Naive B cell (primary cell): ENCODE data around the gene FLT1. TPM values are rescaled to one million over a fixed set of nuclear protein-coding genes. Genes with fewer than 3 reads are reported as not detected.

Experiments used
- ATAC-seq, 2 donors: fragments of 150-1000 bp; cut with Tn5 transposase; 2 replicates each; pipeline ENCODE4 v1.10.0; 2021; ENCODE audit warnings: low read depth in 2 of 2, mild to moderate bottlenecking in 2 of 2, moderate library complexity in 2 of 2
- DNase-seq: peaks from one replicate; pipeline ENCODE4 v3.0.0; 2022
- H3K27ac Mint-ChIP-seq, 6 donors: one replicate each; pipeline ENCODE4 v1.8.0; 2020 to 2022; ENCODE audit warnings: mild to moderate bottlenecking in 6 of 6, mixed read lengths in 6 of 6, moderate library complexity in 5 of 6, inconsistent platforms in 2 of 6
- H3K27me3 Mint-ChIP-seq, 3 donors: one replicate each; pipeline ENCODE4 v1.8.0; 2021 to 2022; ENCODE audit warnings: mixed read lengths in 3 of 3, mild to moderate bottlenecking in 1 of 3
- H3K36me3 Mint-ChIP-seq, 2 donors: one replicate each; pipeline ENCODE4 v1.8.0; 2020 to 2022; ENCODE audit warnings: mixed read lengths in 2 of 2, inconsistent platforms in 1 of 2, mild to moderate bottlenecking in 1 of 2
- H3K4me1 Mint-ChIP-seq, 3 donors: one replicate each; pipeline ENCODE4 v1.8.0; 2020 to 2022; ENCODE audit warnings: mixed read lengths in 3 of 3, inconsistent platforms in 1 of 3, mild to moderate bottlenecking in 1 of 3, moderate library complexity in 1 of 3
- H3K4me3 Mint-ChIP-seq, 8 donors: one replicate each; pipeline ENCODE4 v1.8.0; 2020 to 2022; ENCODE audit warnings: mild to moderate bottlenecking in 8 of 8, mixed read lengths in 8 of 8, moderate library complexity in 8 of 8, inconsistent platforms in 2 of 8
- H3K9me3 Mint-ChIP-seq, 7 donors: one replicate each; pipeline ENCODE4 v1.8.0; 2020 to 2022; ENCODE audit warnings: mixed read lengths in 7 of 7, mild to moderate bottlenecking in 5 of 7, inconsistent platforms in 2 of 7, moderate library complexity in 1 of 7
- polyA plus RNA-seq, 6 donors: library from polyadenylated mRNA; unstranded; fragments of 300-500 nt; fragmentation: Illumina TruSeq; gene quantifications; one replicate each; pipeline ENCODE4 v1.2.3, GENCODE V29; 2021; ENCODE audit warnings: low read depth in 6 of 6

FLT1 gene
- polyA plus RNA-seq, 6 donors from 2014 or later = 1.3 to 4.2 (median 3.7) TPM

GRCh38 chr13:28257305-28257704 is 237.6 kb downstream of the FLT1 start:
- Mint-ChIP-seq H3K4me3 (no peak overlapping the region), H3K9me3 (no peaks in the 10 kb centered on the region), H3K27ac (peak overlapping the region in 1 of 6 donors; percentile 1), H3K36me3 (peaks cover 14 to 16% of the 10 kb centered on the region in 2 donors), H3K27me3 (no peaks in the 10 kb centered on the region), H3K4me1 (peaks cover 31 to 39% (median 35%) of the 10 kb centered on the region in 3 donors)
- DNase-seq = no peak
- no peak for ATAC-seq

DNA sequence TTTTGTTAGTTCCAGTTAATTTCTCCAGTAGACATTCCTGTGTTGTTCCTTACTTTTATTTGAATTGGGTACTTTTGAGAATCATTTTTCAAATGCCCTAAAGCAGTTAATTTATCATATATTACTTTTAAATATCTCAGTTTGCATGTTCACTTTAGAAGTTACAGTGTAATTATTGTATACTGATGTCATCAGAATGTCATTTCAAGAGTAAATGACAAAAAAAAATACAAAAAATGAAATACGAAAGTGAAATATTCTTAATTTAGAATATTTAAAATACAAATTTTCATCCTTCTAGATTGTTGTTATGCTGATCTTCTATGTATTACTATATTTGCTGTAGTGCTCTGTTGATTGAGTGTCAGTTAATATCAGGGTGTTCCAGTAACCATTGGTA is 242.4 kb downstream of the FLT1 start:
- no peak for ATAC-seq
- H3K27ac Mint-ChIP-seq = peak overlapping the region in 3 of 6 donors; percentile 12 to 85 (median 84)
- H3K4me3 Mint-ChIP-seq = peak overlapping the region in 2 of 8 donors; percentile 24 to 66
- H3K36me3 Mint-ChIP-seq = peaks cover 29 to 46% of the 10 kb centered on the region in 2 donors
- DNase-seq = no peak
- H3K4me1 Mint-ChIP-seq = peaks cover 45 to 70% (median 62%) of the 10 kb centered on the region in 3 donors
- no peaks in the 10 kb centered on the region for H3K27me3 Mint-ChIP-seq
- peaks cover 0 to 11% (median 0%) of the 10 kb centered on the region in 7 donors for H3K9me3 Mint-ChIP-seq

DNA sequence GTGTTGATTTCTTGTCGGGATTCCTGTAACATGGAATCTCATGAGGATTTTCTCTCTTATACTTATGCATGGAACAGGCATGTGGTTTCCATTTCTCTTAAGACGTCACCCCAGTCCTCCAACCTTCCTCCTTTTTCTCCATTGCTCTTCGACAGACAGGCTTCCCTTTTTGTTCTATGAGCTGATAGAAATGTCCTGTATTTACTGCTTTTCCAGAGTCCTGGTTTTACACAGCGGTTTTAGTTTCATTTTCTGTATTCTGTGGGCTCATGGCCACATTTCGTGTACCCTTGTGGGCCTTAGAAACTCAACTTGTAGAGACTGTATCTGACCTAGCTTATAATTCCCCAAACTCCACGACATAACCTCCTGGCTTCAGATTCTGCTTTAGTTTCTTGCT is 243.5 kb downstream of the FLT1 start:
- peaks cover 0 to 12% (median under 1%) of the 10 kb centered on the region in 7 donors for H3K9me3 Mint-ChIP-seq
- no peak for DNase-seq
- ATAC-seq = no peak
- H3K27me3 Mint-ChIP-seq = no peaks in the 10 kb centered on the region
- peaks cover 24 to 48% of the 10 kb centered on the region in 2 donors for H3K36me3 Mint-ChIP-seq
- peak overlapping the region in 5 of 8 donors; percentile 25 to 75 (median 60) for H3K4me3 Mint-ChIP-seq
- peak overlapping the region; percentile 57 to 97 (median 71) for H3K27ac Mint-ChIP-seq
- H3K4me1 Mint-ChIP-seq = peaks cover 49 to 76% (median 66%) of the 10 kb centered on the region in 3 donors

DNA sequence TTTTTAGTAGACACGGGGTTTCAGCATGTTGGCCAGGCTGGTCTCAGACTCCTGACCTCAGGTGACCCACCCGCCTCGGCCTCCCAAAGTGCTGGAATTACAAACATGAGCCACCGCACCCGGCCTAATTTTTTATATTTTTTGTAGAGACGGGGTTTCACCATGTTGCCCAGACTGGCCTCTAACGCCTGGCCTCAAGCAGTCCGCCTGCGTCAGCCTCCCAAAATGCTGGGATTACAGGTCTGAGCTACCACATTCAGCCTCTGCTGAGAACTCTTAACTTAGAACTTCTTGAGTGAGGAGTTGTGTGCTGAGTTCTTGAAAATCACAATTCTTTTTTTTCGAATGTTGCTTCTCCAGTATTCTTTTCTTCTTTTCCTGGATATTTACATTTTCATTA is 244.4 kb downstream of the FLT1 start:
- Mint-ChIP-seq H3K36me3 (peaks cover 25 to 46% of the 10 kb centered on the region in 2 donors), H3K9me3 (peaks cover 0 to 14% (median 2%) of the 10 kb centered on the region in 7 donors), H3K27ac (peak overlapping the region in 1 of 6 donors; percentile 84), H3K4me1 (peaks cover 49 to 80% (median 70%) of the 10 kb centered on the region in 3 donors), H3K4me3 (peak overlapping the region in 3 of 8 donors; percentile 45 to 72 (median 60)), H3K27me3 (no peaks in the 10 kb centered on the region)
- DNase-seq = no peak
- no peak for ATAC-seq

Other genes starting within 250 kb of the FLT1 start
- 100 to 1,000 TPM; 118 to 165 (median 136) TPM for gene POMP, start 164.0 kb upstream of the FLT1 start, polyA plus RNA-seq
- gene SLC46A3, start 223.8 kb upstream of the FLT1 start, polyA plus RNA-seq = 10 to 100 TPM; 31.4 to 44.5 (median 32.5) TPM